ENCODE data around the gene BSN. TPM values are rescaled to one million over a fixed set of nuclear protein-coding genes. Genes with fewer than 3 reads are reported as not detected.

BSN gene
- total RNA-seq, 2 donors from 2014 or later: 0.17 to 0.21 TPM

- H3K36me3 Mint-ChIP-seq (ENCODE audit: insufficient read depth in 2 of 2): no peaks in the 10 kb centered on the region
- no peaks in the 10 kb centered on the region for H3K9me3 Mint-ChIP-seq
- H3K4me3 Mint-ChIP-seq: no peak overlapping the region
- H3K27ac Mint-ChIP-seq: no peak overlapping the region
- no peaks in the 10 kb centered on the region for H3K4me1 Mint-ChIP-seq (ENCODE audit: low read depth)
- ATAC-seq (replicated peaks in 1 of 2) (no peak), DNase-seq (no peak)
- H3K27me3 Mint-ChIP-seq (ENCODE audit: low read depth): no peaks in the 10 kb centered on the region
These were observed 145.2 kb downstream of the BSN start for GRCh38 chr3:49699281-49699979.

- H3K27ac Mint-ChIP-seq: no peak overlapping the region
These were observed 145.7 kb downstream of the BSN start for GRCh38 chr3:49700014-49700413.

GRCh38 chr3:49700453-49701128, 146.3 kb downstream of the BSN start:
- ATAC-seq (replicated peaks in 1 of 2) (no peak), DNase-seq (no peak)
- Mint-ChIP-seq H3K27ac (no peak overlapping the region), H3K36me3 (ENCODE audit: insufficient read depth in 2 of 2) (no peaks in the 10 kb centered on the region), H3K4me1 (ENCODE audit: low read depth) (no peaks in the 10 kb centered on the region), H3K27me3 (ENCODE audit: low read depth) (no peaks in the 10 kb centered on the region), H3K9me3 (no peaks in the 10 kb centered on the region), H3K4me3 (no peak overlapping the region)

More at GRCh38 chr3:49700014-49700413, 145.7 kb downstream of the BSN start:
- Mint-ChIP-seq H3K4me1 (ENCODE audit: low read depth) (no peaks in the 10 kb centered on the region), H3K27me3 (ENCODE audit: low read depth) (no peaks in the 10 kb centered on the region), H3K9me3 (no peaks in the 10 kb centered on the region), H3K4me3 (no peak overlapping the region), H3K36me3 (ENCODE audit: insufficient read depth in 2 of 2) (no peaks in the 10 kb centered on the region)
- DNase-seq (no peak), ATAC-seq (replicated peaks in 1 of 2) (no peak)

GRCh38 chr3:49701388-49702077, 147.3 kb downstream of the BSN start:
- ATAC-seq (replicated peaks in 1 of 2) (no peak), DNase-seq (no peak)
- Mint-ChIP-seq H3K9me3 (no peaks in the 10 kb centered on the region), H3K27me3 (ENCODE audit: low read depth) (no peaks in the 10 kb centered on the region), H3K4me1 (ENCODE audit: low read depth) (no peaks in the 10 kb centered on the region), H3K36me3 (ENCODE audit: insufficient read depth in 2 of 2) (no peaks in the 10 kb centered on the region), H3K4me3 (no peak overlapping the region), H3K27ac (no peak overlapping the region)

GRCh38 chr3:49702672-49703071, 148.4 kb downstream of the BSN start:
- no peaks in the 10 kb centered on the region for H3K36me3 Mint-ChIP-seq (ENCODE audit: insufficient read depth in 2 of 2)
- no peaks in the 10 kb centered on the region for H3K4me1 Mint-ChIP-seq (ENCODE audit: low read depth)
- H3K27ac Mint-ChIP-seq: no peak overlapping the region
- no peaks in the 10 kb centered on the region for H3K27me3 Mint-ChIP-seq (ENCODE audit: low read depth)
- no peak for ATAC-seq (replicated peaks in 1 of 2)
- H3K9me3 Mint-ChIP-seq: no peaks in the 10 kb centered on the region
- no peak for DNase-seq
- H3K4me3 Mint-ChIP-seq: no peak overlapping the region

GRCh38 chr3:49703443-49703927, 149.2 kb downstream of the BSN start:
- Mint-ChIP-seq H3K27me3 (ENCODE audit: low read depth) (no peaks in the 10 kb centered on the region), H3K27ac (no peak overlapping the region), H3K36me3 (ENCODE audit: insufficient read depth in 2 of 2) (peaks cover 0 to under 1% of the 10 kb centered on the region in 2 donors), H3K4me1 (ENCODE audit: low read depth) (no peaks in the 10 kb centered on the region), H3K9me3 (no peaks in the 10 kb centered on the region), H3K4me3 (no peak overlapping the region)
- ATAC-seq (replicated peaks in 1 of 2): peak; percentile 91 to 93
- DNase-seq: peak; percentile 69 to 72

GRCh38 chr3:49703956-49704355, 149.7 kb downstream of the BSN start:
- Mint-ChIP-seq H3K27me3 (ENCODE audit: low read depth) (no peaks in the 10 kb centered on the region), H3K36me3 (ENCODE audit: insufficient read depth in 2 of 2) (peaks cover 0 to 2% of the 10 kb centered on the region in 2 donors), H3K4me3 (no peak overlapping the region), H3K27ac (peak overlapping the region; percentile 63), H3K4me1 (ENCODE audit: low read depth) (no peaks in the 10 kb centered on the region), H3K9me3 (no peaks in the 10 kb centered on the region)
- ATAC-seq (replicated peaks in 1 of 2) (no peak), DNase-seq (no peak)

- Mint-ChIP-seq H3K27ac (no peak overlapping the region), H3K4me1 (ENCODE audit: low read depth) (no peaks in the 10 kb centered on the region), H3K36me3 (ENCODE audit: insufficient read depth in 2 of 2) (peaks cover 0 to 2% of the 10 kb centered on the region in 2 donors), H3K9me3 (no peaks in the 10 kb centered on the region), H3K4me3 (no peak overlapping the region), H3K27me3 (ENCODE audit: low read depth) (no peaks in the 10 kb centered on the region)
- no peak for DNase-seq
- ATAC-seq (replicated peaks in 1 of 2): no peak
These were observed 150.4 kb downstream of the BSN start for GRCh38 chr3:49704629-49705028.

GRCh38 chr3:49705390-49705960, 151.2 kb downstream of the BSN start:
- DNase-seq (no peak), ATAC-seq (replicated peaks in 1 of 2) (no peak)
- H3K4me3 Mint-ChIP-seq: no peak overlapping the region
- H3K4me1 Mint-ChIP-seq (ENCODE audit: low read depth): no peaks in the 10 kb centered on the region
- H3K27ac Mint-ChIP-seq: no peak overlapping the region
- H3K9me3 Mint-ChIP-seq: no peaks in the 10 kb centered on the region
- no peaks in the 10 kb centered on the region for H3K27me3 Mint-ChIP-seq (ENCODE audit: low read depth)
- peaks cover 0 to 2% of the 10 kb centered on the region in 2 donors for H3K36me3 Mint-ChIP-seq (ENCODE audit: insufficient read depth in 2 of 2)

GRCh38 chr3:49706456-49707112, 152.3 kb downstream of the BSN start:
- no peak for ATAC-seq (replicated peaks in 1 of 2)
- Mint-ChIP-seq H3K9me3 (no peaks in the 10 kb centered on the region), H3K4me1 (ENCODE audit: low read depth) (no peaks in the 10 kb centered on the region), H3K4me3 (no peak overlapping the region), H3K27me3 (ENCODE audit: low read depth) (no peaks in the 10 kb centered on the region), H3K27ac (no peak overlapping the region), H3K36me3 (ENCODE audit: insufficient read depth in 2 of 2) (peaks cover 0 to 2% of the 10 kb centered on the region in 2 donors)
- no peak for DNase-seq

- Mint-ChIP-seq H3K9me3 (no peaks in the 10 kb centered on the region), H3K27ac (no peak overlapping the region), H3K36me3 (ENCODE audit: insufficient read depth in 2 of 2) (peaks cover 0 to 2% of the 10 kb centered on the region in 2 donors), H3K4me3 (no peak overlapping the region), H3K27me3 (ENCODE audit: low read depth) (no peaks in the 10 kb centered on the region), H3K4me1 (ENCODE audit: low read depth) (no peaks in the 10 kb centered on the region)
- ATAC-seq (replicated peaks in 1 of 2) (no peak), DNase-seq (no peak)
These were observed 152.8 kb downstream of the BSN start for GRCh38 chr3:49707113-49707480.

GRCh38 chr3:49709852-49710251, 155.6 kb downstream of the BSN start:
- H3K9me3 Mint-ChIP-seq: no peaks in the 10 kb centered on the region
- DNase-seq (no peak), ATAC-seq (replicated peaks in 1 of 2) (no peak)
- H3K4me3 Mint-ChIP-seq: no peak overlapping the region
- H3K4me1 Mint-ChIP-seq (ENCODE audit: low read depth): peaks cover 4% of the 10 kb centered on the region
- no peaks in the 10 kb centered on the region for H3K27me3 Mint-ChIP-seq (ENCODE audit: low read depth)
- H3K36me3 Mint-ChIP-seq (ENCODE audit: insufficient read depth in 2 of 2): peaks cover 0 to 2% of the 10 kb centered on the region in 2 donors
- no peak overlapping the region for H3K27ac Mint-ChIP-seq

All from activated T-cell treated with anti-CD3 and anti-CD28 coated beads, Interleukin-2, amount 50 U/mL, for 72 hours (primary cell).